Measurements from ENCODE around the gene BRD4.

Gene BRD4

DNA sequence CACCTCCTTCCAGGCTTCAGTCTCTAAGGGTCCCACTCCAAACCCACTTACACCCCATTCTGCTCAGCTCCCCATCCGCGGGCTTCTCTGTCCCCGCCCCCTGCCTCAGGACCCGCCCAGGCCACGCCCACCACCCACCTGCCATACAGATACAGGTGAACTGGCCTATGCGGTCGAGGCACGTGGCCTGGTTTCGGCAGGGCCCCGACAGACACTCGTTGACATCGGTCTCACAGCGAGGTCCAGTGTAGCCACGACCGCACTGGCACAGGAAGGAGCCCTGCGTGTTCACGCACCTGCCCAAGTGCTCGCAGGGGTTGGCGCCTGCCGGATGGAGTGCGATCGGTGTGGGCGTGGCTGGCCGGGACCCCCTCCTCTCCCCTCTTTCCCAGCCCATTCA is 143.5 kb downstream of the BRD4 start:
- no peak for DNase-seq

DNA sequence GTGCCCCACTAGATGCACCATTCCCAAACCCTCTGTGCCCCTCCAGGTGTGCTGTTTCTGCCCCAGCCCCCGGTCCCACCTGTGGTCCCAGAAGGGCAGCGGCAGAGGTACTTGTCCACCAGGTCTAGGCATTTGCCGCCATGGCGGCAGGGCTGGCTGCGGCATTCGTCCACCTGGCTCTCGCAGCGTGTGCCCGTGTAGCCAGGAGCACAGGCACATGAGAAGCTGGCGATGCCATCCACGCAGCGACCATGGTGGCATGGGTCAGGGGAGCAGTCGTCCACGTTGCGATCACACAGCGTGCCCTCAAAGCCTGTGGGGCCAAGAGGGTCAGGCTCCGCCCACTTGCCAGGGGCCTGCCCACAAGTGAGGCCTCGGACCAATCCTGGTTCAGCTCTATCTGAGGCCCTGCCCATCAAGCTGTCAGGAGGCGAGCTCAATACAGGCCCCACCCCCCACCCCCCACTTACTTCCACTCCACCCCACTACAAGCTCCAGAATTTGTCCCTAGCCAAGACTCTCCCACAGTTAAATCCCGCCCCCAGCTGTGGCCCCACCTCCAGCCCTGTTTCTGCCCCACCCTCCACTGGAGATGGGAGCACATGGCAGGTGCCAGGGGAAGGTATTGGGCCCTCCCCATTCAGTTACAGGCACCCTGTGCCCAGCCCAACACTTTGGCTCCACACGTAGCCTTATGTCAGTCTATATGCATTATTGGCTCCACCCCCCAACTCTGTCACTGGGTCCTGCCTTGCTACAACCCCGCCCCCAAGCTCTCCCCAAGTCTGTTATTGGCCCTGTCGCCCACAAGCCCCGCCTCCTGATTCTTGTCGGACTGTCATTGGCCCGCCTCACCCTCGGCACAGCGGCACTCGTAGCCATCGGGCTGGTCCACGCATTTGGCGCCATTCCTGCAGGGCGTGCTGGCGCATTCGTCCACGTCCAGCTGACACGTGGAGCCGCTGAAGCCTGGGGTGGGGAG is 145.0 kb downstream of the BRD4 start:
- DNase-seq, result no peak
